GM23338 (cell line): Measurements from ENCODE around the gene LPP. TPM values are rescaled to one million over a fixed set of nuclear protein-coding genes. Genes with fewer than 3 reads are reported as not detected.

Experiments
- ATAC-seq: fragments of 200-7000 bp; cut with Tn5 transposase; 3 replicates; pipeline ENCODE4 v1.9.1; 2020
- DNase-seq: peaks from one replicate; pipeline ENCODE4 v3.0.0-alpha.2; 2015; ENCODE audit warnings: low spot score
- H2AFZ ChIP-seq: fragments of 200-600 bp; sonication (generic); 2 replicates; pipeline ENCODE4 v1.8.0; 2016; ENCODE audit warnings: antibody characterized with exemption, mild to moderate bottlenecking, moderate library complexity
- H3F3A ChIP-seq: fragments of 200-600 bp; sonication (generic); replicated peaks from 2 replicates; pipeline ENCODE4 v1.8.0; 2017; ENCODE audit warnings: antibody characterized with exemption, mixed run types, low read depth
- H3K27ac ChIP-seq: fragments of 200-600 bp; sonication (generic); 2 replicates; pipeline ENCODE4 v1.6.1; 2016; ENCODE audit warnings: low read depth
- H3K27me3 ChIP-seq: fragments of 200-600 bp; sonication (generic); 2 replicates; pipeline ENCODE4 v1.8.0; 2016; ENCODE audit warnings: mild to moderate bottlenecking, mixed run types, moderate library complexity; ENCODE audit not compliant: insufficient read depth
- H3K36me3 ChIP-seq: fragments of 200-600 bp; sonication (generic); 2 replicates; pipeline ENCODE4 v1.8.0; 2016; ENCODE audit warnings: mild to moderate bottlenecking; ENCODE audit not compliant: insufficient read depth
- H3K4me1 ChIP-seq: fragments of 200-600 bp; sonication (generic); 2 replicates; pipeline ENCODE4 v1.8.0; 2016; ENCODE audit warnings: mild to moderate bottlenecking, moderate library complexity; ENCODE audit not compliant: insufficient read depth
- H3K4me2 ChIP-seq: fragments of 200-600 bp; sonication (generic); 2 replicates; pipeline ENCODE4 v1.7.1; 2017; ENCODE audit warnings: mixed run types
- H3K4me3 ChIP-seq: fragments of 200-600 bp; sonication (generic); 2 replicates; pipeline ENCODE4 v1.6.1; 2016; ENCODE audit warnings: mixed run types
- H3K79me2 ChIP-seq: fragments of 200-600 bp; sonication (generic); replicated peaks from 2 replicates; pipeline ENCODE4 v1.8.0; 2017; ENCODE audit warnings: mild to moderate bottlenecking; ENCODE audit not compliant: insufficient read depth
- H3K9me2 ChIP-seq: fragments of 200-600 bp; sonication (generic); 2 replicates; pipeline ENCODE4 v1.8.0; 2017; ENCODE audit not compliant: insufficient read depth
- H4K20me1 ChIP-seq: fragments of 200-600 bp; sonication (generic); replicated peaks from 2 replicates; pipeline ENCODE4 v1.8.0; 2017; ENCODE audit warnings: mild to moderate bottlenecking; ENCODE audit not compliant: insufficient read depth
- H3K27ac Mint-ChIP-seq: 2 replicates; pipeline ENCODE4 v1.8.0; 2020; ENCODE audit warnings: inconsistent platforms, mild to moderate bottlenecking, moderate library complexity, mixed read lengths
- H3K27me3 Mint-ChIP-seq: 3 replicates; pipeline ENCODE4 v1.8.0; 2022; ENCODE audit warnings: low read depth, mild to moderate bottlenecking, moderate library complexity, mixed read lengths, inconsistent platforms; ENCODE audit not compliant: insufficient read depth, poor library complexity
- H3K36me3 Mint-ChIP-seq: 3 replicates; pipeline ENCODE4 v1.8.0; 2021; ENCODE audit warnings: low read depth, mild to moderate bottlenecking, inconsistent platforms, moderate library complexity, mixed read lengths
- H3K4me1 Mint-ChIP-seq: 3 replicates; pipeline ENCODE4 v1.8.0; 2020; ENCODE audit warnings: mild to moderate bottlenecking, inconsistent platforms, mixed read lengths
- H3K4me3 Mint-ChIP-seq: 3 replicates; pipeline ENCODE4 v1.8.0; 2021; ENCODE audit warnings: moderate library complexity, mild to moderate bottlenecking, inconsistent platforms, mixed read lengths
- H3K9me3 Mint-ChIP-seq: 3 replicates; pipeline ENCODE4 v1.8.0; 2020; ENCODE audit warnings: moderate library complexity, mild to moderate bottlenecking, inconsistent platforms, mixed read lengths
- CREB1 ChIP-seq: fragments of 250-450 bp; sonication (Bioruptor Pico); IDR thresholded peaks from 2 replicates; pipeline ENCODE4 v1.5.0; 2020; ENCODE audit warnings: low read depth, mild to moderate bottlenecking, moderate library complexity
- EZH2 ChIP-seq: fragments of 200-600 bp; sonication (generic); IDR thresholded peaks from one replicate; pipeline ENCODE4 v1.8.0; 2017; ENCODE audit warnings: antibody characterized with exemption, mild to moderate bottlenecking, low read depth; ENCODE audit not compliant: unreplicated experiment
- EZH2phosphoT487 ChIP-seq: fragments of 200-600 bp; sonication (generic); IDR thresholded peaks from one replicate; pipeline ENCODE4 v1.8.1; 2018; ENCODE audit warnings: antibody characterized with exemption; ENCODE audit not compliant: unreplicated experiment
- NANOG ChIP-seq: IDR thresholded peaks from 2 replicates; pipeline ENCODE4 v1.6.1; 2016; ENCODE audit warnings: antibody characterized with exemption, borderline replicate concordance
- POLR2AphosphoS5 ChIP-seq: IDR thresholded peaks from 2 replicates; pipeline ENCODE4 v1.6.1; 2016; ENCODE audit warnings: antibody characterized with exemption, low read depth
- STAT1 ChIP-seq: IDR thresholded peaks from one replicate; pipeline ENCODE4 v1.6.1; 2016; ENCODE audit warnings: antibody characterized with exemption; ENCODE audit not compliant: unreplicated experiment
- ZNF114 ChIP-seq: fragments of 250-450 bp; sonication (Bioruptor Pico); IDR thresholded peaks from 2 replicates; pipeline ENCODE4 v1.5.0; 2020; ENCODE audit warnings: mild to moderate bottlenecking, moderate library complexity
- ZNF331 ChIP-seq: fragments of 250-450 bp; sonication (Bioruptor Pico); IDR thresholded peaks from 2 replicates; pipeline ENCODE4 v1.5.0; 2020; ENCODE audit warnings: low read depth, mild to moderate bottlenecking, moderate library complexity
- polyA plus RNA-seq: library from polyadenylated mRNA; unstranded; fragments of >200 nt; fragmentation: Nextera tagmentation; extraction: Ambion mirVana; gene quantifications from 2 replicates; pipeline ENCODE4 v1.2.1, GENCODE V29; 2016
- total RNA-seq: library from RNA; depleted of rRNA; stranded (reverse); fragments of >200 nt; shearing (Covaris generic); gene quantifications from 2 replicates; pipeline ENCODE4 v1.2.3, GENCODE V29; 2014
- TF ChIP-seq, protein P1 (sequence below): IDR thresholded peaks from 2 replicates; pipeline ENCODE4 v1.6.1; 2016; ENCODE audit warnings: antibody characterized with exemption
- TF ChIP-seq, protein P2 (sequence below), 2 experiments: fragments of 200-600 bp in 1 of 2; sonication (generic) in 1 of 2; conservative IDR thresholded peaks; 2 replicates each; pipeline versions ENCODE4 v1.5.1 to v1.6.1; 2016 to 2017; ENCODE audit warnings: antibody characterized with exemption in 2 of 2, low read depth in 2 of 2, mild to moderate bottlenecking in 2 of 2, moderate library complexity in 1 of 2
- TF ChIP-seq, protein P3 (sequence below): IDR thresholded peaks from one replicate; pipeline ENCODE4 v1.6.1; 2018; ENCODE audit warnings: antibody characterized with exemption; ENCODE audit not compliant: unreplicated experiment

LPP gene
- total and polyA plus RNA-seq, 2 experiments from 2014 or later, result 23.0 to 35.2 TPM

DNA sequence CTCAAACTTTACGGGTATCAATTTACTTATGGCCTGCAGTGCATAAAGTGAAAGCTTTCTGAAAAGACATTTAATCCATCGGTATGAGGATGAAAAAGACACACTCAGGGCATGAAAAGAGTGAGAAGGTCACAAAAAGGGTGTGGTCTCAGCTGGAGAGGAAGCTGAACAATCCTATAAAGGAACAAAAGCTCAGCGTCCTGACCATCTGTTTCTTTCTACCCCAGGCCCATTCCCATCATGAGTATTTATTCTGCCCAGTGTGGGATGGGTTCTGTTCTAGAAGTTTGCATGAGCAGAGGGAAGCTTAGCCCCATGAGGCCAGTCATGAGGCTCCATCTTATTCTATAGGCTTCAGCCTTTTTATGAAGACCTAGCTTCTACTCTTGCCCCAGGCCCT is 144.6 kb downstream of the LPP start:
- H3K27ac ChIP-seq, result no peak overlapping the region
- H3K4me1 Mint-ChIP-seq, result peaks cover 53% of the 10 kb centered on the region
- H3K4me3 Mint-ChIP-seq, result no peak overlapping the region
- H3K9me3 Mint-ChIP-seq, result no peaks in the 10 kb centered on the region
- no peak overlapping the region for H3K27ac Mint-ChIP-seq
- H3K27me3 Mint-ChIP-seq, result peaks cover 1% of the 10 kb centered on the region
- no peaks in the 10 kb centered on the region for H3K27me3 ChIP-seq
- no peaks in the 10 kb centered on the region for H4K20me1 ChIP-seq
- ATAC-seq, result peak; percentile 64
- DNase-seq, result no peak
- H3K4me1 ChIP-seq, result peaks cover 53% of the 10 kb centered on the region
- H3K9me2 ChIP-seq, result no peaks in the 10 kb centered on the region
- no peak overlapping the region for H2AFZ ChIP-seq
- H3K4me3 ChIP-seq, result no peak overlapping the region
- no peaks in the 10 kb centered on the region for H3K36me3 ChIP-seq
- 0 out of 2 replicates have a peak overlapping the region, but pooled peaks have one; percentile 24 for H3K4me2 ChIP-seq
- TF ChIP-seq STAT1 (no peak), EZH2 (no peak), NANOG (no peak), POLR2AphosphoS5 (no peak), EZH2phosphoT487 (no peak), CREB1 (CRISPR knock-in tag) (no peak), ZNF114 (CRISPR knock-in tag) (no peak), ZNF331 (CRISPR knock-in tag) (no peak)
- TF ChIP-seq, protein P1, sequence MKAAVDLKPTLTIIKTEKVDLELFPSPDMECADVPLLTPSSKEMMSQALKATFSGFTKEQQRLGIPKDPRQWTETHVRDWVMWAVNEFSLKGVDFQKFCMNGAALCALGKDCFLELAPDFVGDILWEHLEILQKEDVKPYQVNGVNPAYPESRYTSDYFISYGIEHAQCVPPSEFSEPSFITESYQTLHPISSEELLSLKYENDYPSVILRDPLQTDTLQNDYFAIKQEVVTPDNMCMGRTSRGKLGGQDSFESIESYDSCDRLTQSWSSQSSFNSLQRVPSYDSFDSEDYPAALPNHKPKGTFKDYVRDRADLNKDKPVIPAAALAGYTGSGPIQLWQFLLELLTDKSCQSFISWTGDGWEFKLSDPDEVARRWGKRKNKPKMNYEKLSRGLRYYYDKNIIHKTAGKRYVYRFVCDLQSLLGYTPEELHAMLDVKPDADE, result no peak
- TF ChIP-seq, protein P2, sequence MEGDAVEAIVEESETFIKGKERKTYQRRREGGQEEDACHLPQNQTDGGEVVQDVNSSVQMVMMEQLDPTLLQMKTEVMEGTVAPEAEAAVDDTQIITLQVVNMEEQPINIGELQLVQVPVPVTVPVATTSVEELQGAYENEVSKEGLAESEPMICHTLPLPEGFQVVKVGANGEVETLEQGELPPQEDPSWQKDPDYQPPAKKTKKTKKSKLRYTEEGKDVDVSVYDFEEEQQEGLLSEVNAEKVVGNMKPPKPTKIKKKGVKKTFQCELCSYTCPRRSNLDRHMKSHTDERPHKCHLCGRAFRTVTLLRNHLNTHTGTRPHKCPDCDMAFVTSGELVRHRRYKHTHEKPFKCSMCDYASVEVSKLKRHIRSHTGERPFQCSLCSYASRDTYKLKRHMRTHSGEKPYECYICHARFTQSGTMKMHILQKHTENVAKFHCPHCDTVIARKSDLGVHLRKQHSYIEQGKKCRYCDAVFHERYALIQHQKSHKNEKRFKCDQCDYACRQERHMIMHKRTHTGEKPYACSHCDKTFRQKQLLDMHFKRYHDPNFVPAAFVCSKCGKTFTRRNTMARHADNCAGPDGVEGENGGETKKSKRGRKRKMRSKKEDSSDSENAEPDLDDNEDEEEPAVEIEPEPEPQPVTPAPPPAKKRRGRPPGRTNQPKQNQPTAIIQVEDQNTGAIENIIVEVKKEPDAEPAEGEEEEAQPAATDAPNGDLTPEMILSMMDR (conservative IDR thresholded peaks at IDR 0.05; ENCODE audit: low read depth in 2 of 2), result no peak
- TF ChIP-seq, protein P3, sequence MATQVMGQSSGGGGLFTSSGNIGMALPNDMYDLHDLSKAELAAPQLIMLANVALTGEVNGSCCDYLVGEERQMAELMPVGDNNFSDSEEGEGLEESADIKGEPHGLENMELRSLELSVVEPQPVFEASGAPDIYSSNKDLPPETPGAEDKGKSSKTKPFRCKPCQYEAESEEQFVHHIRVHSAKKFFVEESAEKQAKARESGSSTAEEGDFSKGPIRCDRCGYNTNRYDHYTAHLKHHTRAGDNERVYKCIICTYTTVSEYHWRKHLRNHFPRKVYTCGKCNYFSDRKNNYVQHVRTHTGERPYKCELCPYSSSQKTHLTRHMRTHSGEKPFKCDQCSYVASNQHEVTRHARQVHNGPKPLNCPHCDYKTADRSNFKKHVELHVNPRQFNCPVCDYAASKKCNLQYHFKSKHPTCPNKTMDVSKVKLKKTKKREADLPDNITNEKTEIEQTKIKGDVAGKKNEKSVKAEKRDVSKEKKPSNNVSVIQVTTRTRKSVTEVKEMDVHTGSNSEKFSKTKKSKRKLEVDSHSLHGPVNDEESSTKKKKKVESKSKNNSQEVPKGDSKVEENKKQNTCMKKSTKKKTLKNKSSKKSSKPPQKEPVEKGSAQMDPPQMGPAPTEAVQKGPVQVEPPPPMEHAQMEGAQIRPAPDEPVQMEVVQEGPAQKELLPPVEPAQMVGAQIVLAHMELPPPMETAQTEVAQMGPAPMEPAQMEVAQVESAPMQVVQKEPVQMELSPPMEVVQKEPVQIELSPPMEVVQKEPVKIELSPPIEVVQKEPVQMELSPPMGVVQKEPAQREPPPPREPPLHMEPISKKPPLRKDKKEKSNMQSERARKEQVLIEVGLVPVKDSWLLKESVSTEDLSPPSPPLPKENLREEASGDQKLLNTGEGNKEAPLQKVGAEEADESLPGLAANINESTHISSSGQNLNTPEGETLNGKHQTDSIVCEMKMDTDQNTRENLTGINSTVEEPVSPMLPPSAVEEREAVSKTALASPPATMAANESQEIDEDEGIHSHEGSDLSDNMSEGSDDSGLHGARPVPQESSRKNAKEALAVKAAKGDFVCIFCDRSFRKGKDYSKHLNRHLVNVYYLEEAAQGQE, result no peak
- H3K79me2 ChIP-seq, result peaks cover 4% of the 10 kb centered on the region; the same call in 1 of the 2 replicates
- H3K36me3 Mint-ChIP-seq, result no peaks in the 10 kb centered on the region
- H3F3A ChIP-seq, result no peaks in the 10 kb centered on the region
